K562 (cell line): Measurements from ENCODE around the gene ME3. TPM values are rescaled to one million over a fixed set of nuclear protein-coding genes. Genes with fewer than 3 reads are reported as not detected.

Source experiments
- BHLHE40 ChIP-seq: IDR thresholded peaks from 2 replicates; pipeline ENCODE4 v1.6.1; 2011; ENCODE audit warnings: low read length, improper control_type of control experiment
- BMI1 ChIP-seq: fragments of 150-350 bp; IDR thresholded peaks from 2 replicates; pipeline ENCODE4 v1.6.1; 2014; ENCODE audit warnings: low read length
- CCAR2 ChIP-seq: fragments of 200-400 bp; formaldehyde crosslinking; IDR thresholded peaks from 2 replicates; pipeline ENCODE4 v1.6.1; 2017; ENCODE audit warnings: mild to moderate bottlenecking, low read depth, low read length
- DDX20 ChIP-seq: fragments of 450-650 bp; IDR thresholded peaks from 2 replicates; pipeline ENCODE4 v1.6.1; 2016; ENCODE audit warnings: missing genetic modification characterization, low read depth, mild to moderate bottlenecking, missing compliant biosample characterization, moderate library complexity
- E2F8 ChIP-seq: fragments of 450-650 bp; IDR thresholded peaks from 2 replicates; pipeline ENCODE4 v1.7.1; 2018; ENCODE audit warnings: mild to moderate bottlenecking, low read depth; ENCODE audit not compliant: partially characterized antibody
- ESRRA ChIP-seq: fragments of 450-650 bp; IDR thresholded peaks from 2 replicates; pipeline ENCODE4 v1.6.1; 2014; ENCODE audit warnings: low read depth, mild to moderate bottlenecking, moderate library complexity, borderline replicate concordance
- NFIC ChIP-seq: fragments of 450-650 bp; IDR thresholded peaks from 2 replicates; pipeline ENCODE4 v1.6.1; 2017; ENCODE audit warnings: mild to moderate bottlenecking, inconsistent platforms
- PCBP1 ChIP-seq: fragments of 200-400 bp; formaldehyde crosslinking; IDR thresholded peaks from 2 replicates; pipeline ENCODE4 v1.6.1; 2018; ENCODE audit warnings: mild to moderate bottlenecking, low read depth, low read length; ENCODE audit not compliant: poor library complexity, severe bottlenecking
- POLR2B ChIP-seq: fragments of 450-650 bp; IDR thresholded peaks from 2 replicates; pipeline ENCODE4 v1.6.1; 2018; ENCODE audit warnings: low read depth; ENCODE audit not compliant: partially characterized antibody
- SLC30A9 ChIP-seq: fragments of 250-450 bp; sonication (Bioruptor Pico); IDR thresholded peaks from 2 replicates; pipeline ENCODE4 v1.8.0; 2022; ENCODE audit warnings: mild to moderate bottlenecking, moderate library complexity
- TBP ChIP-seq: optimal IDR thresholded peaks from 2 replicates; pipeline ENCODE3; 2011; ENCODE audit warnings: low read depth, low read length, improper control_type of control experiment
- ZBTB9 ChIP-seq: fragments of 450-650 bp; formaldehyde crosslinking; IDR thresholded peaks from 2 replicates; pipeline ENCODE4 v1.4.0; 2020; ENCODE audit warnings: mild to moderate bottlenecking, moderate library complexity
- ZFP91 ChIP-seq: sonication (generic); formaldehyde crosslinking; IDR thresholded peaks from 2 replicates; pipeline ENCODE4 v1.8.0; 2022; ENCODE audit warnings: mild to moderate bottlenecking, missing genetic modification reagents
- ZHX1 ChIP-seq: fragments of 150-350 bp; conservative IDR thresholded peaks from 2 replicates; pipeline ENCODE4 v1.6.1; 2014; ENCODE audit warnings: low read length
- ZNF518B ChIP-seq: fragments of 250-450 bp; sonication (Bioruptor Pico); IDR thresholded peaks from 2 replicates; pipeline ENCODE4 v1.5.0; 2021; ENCODE audit warnings: mild to moderate bottlenecking, moderate library complexity
- polyA plus RNA-seq, 8 experiments: library from polyadenylated mRNA; depleted of rRNA in 4 of 8; stranded (reverse) in 5 of 8; unstranded in 3 of 8; fragments of >200 nt; fragmentation: Nextera tagmentation in 2 of 8; fragmentation: Illumina TruSeq in 1 of 8; extraction: Ambion mirVana in 2 of 8; extraction: Trizol in 1 of 8; gene quantifications; 2 replicates each; pipeline versions ENCODE4 v1.2.1 to v1.2.3, GENCODE V29; 2011 to 2014; ENCODE audit warnings: inconsistent platforms in 1 of 8, missing spikeins in 1 of 8
- total RNA-seq, 7 experiments: library from RNA; depleted of rRNA in 6 of 7; stranded (reverse); fragments of >200 nt in 6 of 7; fragmentation: Illumina TruSeq in 2 of 7; extraction: Trizol in 2 of 7; gene quantifications; 2 replicates each; pipeline versions ENCODE4 v1.2.1 to v1.2.3, GENCODE V29; 2011 to 2021; ENCODE audit warnings: low replicate concordance in 1 of 7

Gene ME3
- total and polyA plus RNA-seq, 9 of the 15 experiments (the other 6 are each of a cell fraction or from before 2014, with no cell fraction given), result not detected

- TF ChIP-seq E2F8 (no peak), ZFP91 (CRISPR knock-in tag) (no peak), TBP (no peak), CCAR2 (no peak), NFIC (0 out of 2 replicates have a peak, but pooled peaks have one; percentile 26), ZBTB9 (CRISPR knock-in tag) (no peak), POLR2B (no peak), DDX20 (tag) (no peak), BMI1 (no peak), BHLHE40 (no peak), SLC30A9 (CRISPR knock-in tag) (no peak), PCBP1 (no peak), ESRRA (no peak), ZHX1 (no peak), ZNF518B (CRISPR knock-in tag) (no peak)
Measured at GRCh38 chr11:86519064-86519911, 153.1 kb downstream of the ME3 start (continued).
